ENCODE measurements around the gene DBET.
"Not testable (repeated sequence)": the region's sequence is repeated elsewhere in the genome, so short reads cannot be mapped to it uniquely, and the experiment has no call there.

DBET gene

GRCh38 chr4:190049378-190050239 lies 14.7 kb upstream of the DBET start:
- DNase-seq = not testable (repeated sequence)

DNA sequence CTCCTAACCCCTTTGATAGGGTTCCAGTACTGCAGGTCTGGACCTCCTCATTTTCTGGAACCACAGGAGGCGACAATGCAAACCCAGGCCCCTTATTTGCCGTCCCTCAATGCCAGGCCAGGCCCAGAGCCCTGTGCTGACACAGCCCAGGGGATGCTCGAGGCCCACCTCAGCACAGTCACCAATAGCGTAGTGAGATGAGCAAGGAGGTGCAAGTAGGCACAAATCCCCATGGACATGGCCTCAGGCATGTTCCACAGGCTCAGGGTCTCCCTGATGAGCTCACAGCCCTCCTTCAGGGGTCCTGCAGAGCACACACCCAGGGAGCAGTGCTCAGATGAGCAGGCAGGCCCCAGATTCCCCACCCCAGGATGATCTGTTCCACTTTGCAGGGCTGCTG lies 5.3 kb upstream of the DBET start:
- DNase-seq = not testable (repeated sequence)

DNA sequence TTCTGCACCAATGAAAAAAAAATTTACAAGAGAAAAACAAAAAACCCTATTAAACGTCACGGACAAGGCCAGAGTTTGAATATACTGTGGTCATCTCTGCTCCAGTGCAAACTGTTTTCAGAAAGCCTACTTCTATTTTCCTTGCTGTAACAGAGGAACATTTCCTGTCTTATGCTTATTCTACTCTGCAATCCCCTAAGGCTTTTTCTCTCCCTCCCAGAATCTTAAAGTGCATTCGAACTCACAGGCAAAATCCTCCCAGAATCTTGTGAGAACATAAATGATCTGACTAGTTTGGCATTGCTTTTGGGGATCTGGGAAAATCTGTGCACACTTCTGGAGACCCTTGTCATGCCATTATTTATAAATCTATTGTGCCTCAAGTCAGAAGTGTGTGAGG lies 503 bp downstream of the DBET start:
- DNase-seq = not testable (repeated sequence)

- DNase-seq = not testable (repeated sequence)
Observed at GRCh38 chr4:190068351-190068750, 4.0 kb downstream of the DBET start.

DNA sequence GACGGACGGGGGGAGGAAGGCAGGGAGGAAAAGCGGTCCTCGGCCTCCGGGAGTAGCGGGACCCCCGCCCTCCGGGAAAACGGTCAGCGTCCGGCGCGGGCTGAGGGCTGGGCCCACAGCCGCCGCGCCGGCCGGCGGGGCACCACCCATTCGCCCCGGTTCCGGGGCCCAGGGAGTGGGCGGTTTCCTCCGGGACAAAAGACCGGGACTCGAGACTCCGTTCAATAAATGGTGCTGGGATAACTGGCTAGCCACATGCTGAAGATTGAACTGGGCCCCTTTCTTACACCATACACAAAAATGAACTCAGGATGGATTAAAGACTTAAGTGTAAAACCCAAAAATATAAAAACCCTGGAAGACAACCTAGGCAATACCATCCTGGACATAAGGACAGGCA lies 28.8 kb downstream of the DBET start:
- DNase-seq = not testable (repeated sequence)

GRCh38 chr4:190094031-190094430 lies 29.7 kb downstream of the DBET start:
- DNase-seq = not testable (repeated sequence)

GRCh38 chr4:190095335-190095734 lies 31.0 kb downstream of the DBET start:
- DNase-seq = not testable (repeated sequence)

- not testable (repeated sequence) for DNase-seq
Observed at GRCh38 chr4:190099605-190100004, 35.3 kb downstream of the DBET start.

GRCh38 chr4:190101525-190101924 lies 37.2 kb downstream of the DBET start:
- DNase-seq = not testable (repeated sequence)

DNA sequence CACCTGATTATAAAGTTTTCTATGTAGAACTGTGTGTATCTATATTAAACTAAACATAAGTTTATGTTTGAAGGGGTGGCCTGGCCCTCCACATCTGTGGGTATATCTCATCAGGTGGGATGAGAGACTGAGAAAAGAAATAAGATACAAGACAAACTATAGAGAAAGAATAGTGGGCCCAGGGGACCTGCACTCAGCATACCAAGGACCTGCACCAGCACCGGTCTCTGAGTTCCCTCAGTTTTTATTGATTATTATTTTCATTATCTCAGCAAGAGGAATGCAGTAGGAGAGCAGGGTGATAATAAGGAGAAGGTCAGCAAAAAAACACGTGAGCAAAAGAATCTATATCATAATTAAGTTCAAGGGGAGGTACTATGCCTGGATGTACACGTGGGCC lies 41.9 kb downstream of the DBET start:
- not testable (repeated sequence) for DNase-seq

DNA sequence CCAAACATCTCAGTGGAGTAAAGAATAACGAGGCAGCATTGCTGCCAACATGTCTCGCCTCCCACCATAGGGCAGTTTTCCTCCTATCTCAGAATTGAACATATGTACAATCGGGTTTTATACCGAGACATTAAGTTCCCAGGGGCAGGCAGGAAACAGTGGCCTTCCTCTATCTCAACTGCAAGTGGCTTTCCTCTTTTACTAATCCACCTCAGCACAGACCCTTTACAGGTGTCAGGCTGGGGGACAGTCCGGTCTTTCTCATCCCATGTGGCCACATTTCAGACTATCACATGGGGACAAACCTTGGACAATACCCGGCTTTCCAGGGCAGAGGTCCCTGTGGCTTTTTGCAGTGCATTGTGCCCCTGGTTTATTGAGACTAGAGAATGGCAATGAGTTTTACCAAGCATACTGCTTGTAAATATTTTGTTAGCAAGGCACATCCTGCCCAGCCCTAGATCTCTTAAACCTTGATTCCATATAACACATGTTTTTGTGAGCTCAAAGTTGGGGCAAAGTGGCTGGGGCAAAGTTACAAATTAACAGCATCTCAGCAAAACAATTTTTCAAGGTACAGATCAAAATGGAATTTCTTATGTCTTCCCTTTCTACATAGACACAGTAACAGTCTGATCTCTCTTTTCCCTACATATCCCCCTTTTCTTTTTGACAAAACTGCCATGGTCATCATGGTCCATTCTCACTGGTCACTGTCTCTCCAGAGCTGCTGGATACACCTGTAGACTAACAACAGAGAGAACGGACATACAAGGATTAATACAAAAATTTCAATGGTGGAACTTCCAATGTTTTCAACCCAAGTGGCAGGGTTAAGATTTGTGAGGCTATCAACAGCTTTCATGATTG lies 42.5 kb downstream of the DBET start:
- DNase-seq = not testable (repeated sequence)

GRCh38 chr4:190107766-190108485 lies 43.6 kb downstream of the DBET start:
- DNase-seq = not testable (repeated sequence)

- DNase-seq = not testable (repeated sequence)
Observed at GRCh38 chr4:190108756-190109155, 44.5 kb downstream of the DBET start.

DNA sequence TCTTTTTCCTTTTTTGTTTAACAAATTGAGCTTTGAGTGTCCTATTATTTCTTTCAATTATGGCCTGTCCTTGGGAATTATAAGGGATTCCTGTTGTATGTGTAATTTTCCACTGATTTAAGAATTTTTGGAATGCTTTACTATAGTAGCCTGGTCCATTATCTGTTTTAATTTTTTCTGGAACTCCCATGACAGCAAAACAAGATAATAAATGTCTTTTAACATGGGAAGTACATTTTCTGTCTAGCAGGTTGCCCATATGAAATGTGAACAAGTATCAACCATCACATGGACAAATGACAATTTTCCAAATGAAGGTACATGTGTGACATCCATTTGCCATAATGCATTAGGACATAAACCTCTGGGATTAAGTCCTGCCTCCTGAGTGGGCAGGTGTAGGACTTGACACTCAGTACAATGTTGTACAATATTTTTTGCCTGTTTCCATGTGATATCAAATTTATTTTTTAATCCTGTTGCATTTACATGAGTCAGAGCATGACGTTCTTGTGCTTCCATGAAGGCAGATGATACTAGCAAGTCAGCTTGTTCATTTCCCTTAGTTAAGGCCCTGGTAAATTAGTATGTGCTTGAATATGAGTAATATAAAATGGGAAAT lies 45.2 kb downstream of the DBET start:
- not testable (repeated sequence) for DNase-seq

- DNase-seq = not testable (repeated sequence)
Observed at GRCh38 chr4:190110033-190110432, 45.7 kb downstream of the DBET start.

GRCh38 chr4:190110570-190111295 lies 46.4 kb downstream of the DBET start:
- DNase-seq = not testable (repeated sequence)

GRCh38 chr4:190112879-190113278 lies 48.6 kb downstream of the DBET start:
- not testable (repeated sequence) for DNase-seq

DNA sequence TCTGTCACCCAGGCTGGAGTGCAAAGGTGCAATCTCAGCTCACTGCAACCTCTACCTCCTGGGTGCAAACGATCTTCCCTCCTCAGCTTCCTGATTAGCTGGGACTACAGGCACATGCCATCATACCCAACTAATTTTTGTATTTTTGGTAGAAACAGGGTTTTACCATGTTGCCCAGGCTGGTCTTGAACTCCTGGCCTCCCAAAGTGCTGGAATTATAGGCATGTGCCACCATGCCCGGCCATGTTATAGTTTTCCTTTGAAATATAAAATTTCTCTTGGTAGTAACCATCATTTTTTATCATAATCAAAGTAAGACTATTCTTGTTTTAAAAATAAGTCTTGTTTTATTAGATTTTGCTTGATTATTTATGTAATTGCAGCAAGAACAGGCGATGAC lies 50.7 kb downstream of the DBET start:
- not testable (repeated sequence) for DNase-seq
